K562 (cell line): ENCODE results near the gene BCL2L12. TPM values are rescaled to one million over a fixed set of nuclear protein-coding genes. Genes with fewer than 3 reads are reported as not detected.

Experiments used
- DACH1 ChIP-seq: fragments of 450-650 bp; IDR thresholded peaks from 2 replicates; pipeline ENCODE4 v1.6.1; 2018; ENCODE audit not compliant: partially characterized antibody
- HMG20B ChIP-seq: fragments of 250-450 bp; sonication (Bioruptor Pico); IDR thresholded peaks from 2 replicates; pipeline ENCODE4 v1.5.0; 2021; ENCODE audit warnings: mild to moderate bottlenecking
- HNRNPL ChIP-seq: fragments of 200-400 bp; formaldehyde crosslinking; IDR thresholded peaks from 2 replicates; pipeline ENCODE4 v1.6.1; 2017; ENCODE audit warnings: low read depth, mild to moderate bottlenecking, low read length
- KDM5B ChIP-seq: fragments of 200-600 bp; sonication (generic); IDR thresholded peaks from 2 replicates; pipeline ENCODE4 v1.6.1; 2012; ENCODE audit warnings: low read depth, mild to moderate bottlenecking, moderate library complexity, low read length, control low read depth, inconsistent platforms; ENCODE audit not compliant: insufficient replicate concordance
- KLF13 ChIP-seq: fragments of 450-650 bp; IDR thresholded peaks from 2 replicates; pipeline ENCODE4 v1.6.1; 2016; ENCODE audit warnings: missing genetic modification characterization, low read depth, mild to moderate bottlenecking, missing compliant biosample characterization, moderate library complexity, borderline replicate concordance
- POLR2G ChIP-seq: fragments of 200-400 bp; formaldehyde crosslinking; IDR thresholded peaks from 2 replicates; pipeline ENCODE4 v1.6.1; 2017; ENCODE audit warnings: low read depth, mild to moderate bottlenecking, antibody characterized with exemption, low read length, moderate library complexity
- POLR2H ChIP-seq: IDR thresholded peaks from 2 replicates; pipeline ENCODE4 v1.6.1; 2016; ENCODE audit warnings: missing genetic modification characterization, low read depth, mild to moderate bottlenecking, control low read depth, missing compliant biosample characterization, moderate library complexity
- RAD21 ChIP-seq, 2 experiments: fragments of 250-450 bp in 1 of 2; fragments of 450-650 bp in 1 of 2; sonication (Bioruptor Pico) in 1 of 2; formaldehyde crosslinking in 1 of 2; IDR thresholded peaks in 1 of 2; conservative IDR thresholded peaks in 1 of 2; 2 replicates each; pipeline versions ENCODE4 v1.4.0 to v1.8.0; 2020 to 2022; ENCODE audit warnings: mild to moderate bottlenecking in 2 of 2, moderate library complexity in 1 of 2
- SUPT5H ChIP-seq: fragments of 450-650 bp; IDR thresholded peaks from 2 replicates; pipeline ENCODE4 v1.6.1; 2016
- TAF1 ChIP-seq: IDR thresholded peaks from 2 replicates; pipeline ENCODE4 v1.6.1; 2011; ENCODE audit warnings: mild to moderate bottlenecking, low read length, moderate library complexity; ENCODE audit not compliant: insufficient read depth, control insufficient read depth, severe bottlenecking; ENCODE audit errors: extremely low read depth
- ZNF583 ChIP-seq: fragments of 250-450 bp; sonication (Bioruptor Pico); IDR thresholded peaks from 2 replicates; pipeline ENCODE4 v1.4.0; 2020
- polyA plus RNA-seq, 8 experiments: library from polyadenylated mRNA; depleted of rRNA in 4 of 8; stranded (reverse) in 5 of 8; unstranded in 3 of 8; fragments of >200 nt; fragmentation: Nextera tagmentation in 2 of 8; fragmentation: Illumina TruSeq in 1 of 8; extraction: Ambion mirVana in 2 of 8; extraction: Trizol in 1 of 8; gene quantifications; 2 replicates each; pipeline versions ENCODE4 v1.2.1 to v1.2.3, GENCODE V29; 2011 to 2014; ENCODE audit warnings: inconsistent platforms in 1 of 8, missing spikeins in 1 of 8
- total RNA-seq, 7 experiments: library from RNA; depleted of rRNA in 6 of 7; stranded (reverse); fragments of >200 nt in 6 of 7; fragmentation: Illumina TruSeq in 2 of 7; extraction: Trizol in 2 of 7; gene quantifications; 2 replicates each; pipeline versions ENCODE4 v1.2.1 to v1.2.3, GENCODE V29; 2011 to 2021; ENCODE audit warnings: low replicate concordance in 1 of 7
- TF ChIP-seq, protein P1 (sequence below): fragments of 450-650 bp; IDR thresholded peaks from 2 replicates; pipeline ENCODE4 v1.6.1; 2018; ENCODE audit warnings: mild to moderate bottlenecking, low read depth; ENCODE audit not compliant: partially characterized antibody
- TF ChIP-seq, protein P2 (sequence below): fragments of 250-450 bp; sonication (Bioruptor Pico); IDR thresholded peaks from 2 replicates; pipeline ENCODE4 v1.5.1; 2021; ENCODE audit warnings: mild to moderate bottlenecking

The BCL2L12 gene
- total and polyA plus RNA-seq, 9 of the 15 experiments (the other 6 are each of a cell fraction or from before 2014, with no cell fraction given), result 7.4 to 263 (median 81.2) TPM

DNA sequence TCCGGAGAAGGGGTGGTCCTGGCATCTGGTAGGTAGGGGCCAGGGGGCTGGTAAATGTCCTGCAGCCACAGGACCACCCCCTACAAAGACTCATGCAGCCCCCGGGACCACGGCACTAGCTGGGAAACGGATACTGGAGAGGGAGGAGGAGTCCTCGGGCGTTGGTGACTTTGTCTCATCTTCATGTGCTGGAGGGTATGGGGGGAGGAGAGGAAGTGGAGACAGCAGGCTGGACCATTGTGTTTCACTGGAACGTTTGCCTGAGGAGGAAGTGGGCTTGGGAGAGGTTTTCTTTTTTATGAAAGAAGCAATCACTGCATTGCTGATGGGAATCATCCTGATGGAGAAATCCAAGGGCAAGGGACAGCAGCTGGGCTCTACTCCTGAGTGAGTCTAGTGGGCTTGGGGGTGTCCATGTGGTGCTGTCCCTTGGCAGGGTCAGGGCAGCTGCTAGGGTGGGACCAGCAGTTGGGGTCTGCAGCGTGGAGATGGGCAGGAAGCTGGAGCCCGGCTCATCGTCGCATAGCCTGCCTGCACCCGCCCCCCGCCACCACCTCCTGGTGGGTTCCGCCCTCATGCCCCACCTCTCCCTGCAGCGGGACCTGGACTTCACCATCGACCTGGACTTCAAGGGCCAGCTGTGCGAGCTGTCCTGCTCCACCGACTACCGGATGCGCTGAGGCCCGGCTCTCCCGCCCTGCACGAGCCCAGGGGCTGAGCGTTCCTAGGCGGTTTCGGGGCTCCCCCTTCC lies 22.0 kb downstream of the BCL2L12 start (continued):
- TF ChIP-seq TAF1, result no peak
- TF ChIP-seq HNRNPL, result no peak
- TF ChIP-seq ZNF583 (CRISPR knock-in tag), result no peak
- TF ChIP-seq, protein P1, sequence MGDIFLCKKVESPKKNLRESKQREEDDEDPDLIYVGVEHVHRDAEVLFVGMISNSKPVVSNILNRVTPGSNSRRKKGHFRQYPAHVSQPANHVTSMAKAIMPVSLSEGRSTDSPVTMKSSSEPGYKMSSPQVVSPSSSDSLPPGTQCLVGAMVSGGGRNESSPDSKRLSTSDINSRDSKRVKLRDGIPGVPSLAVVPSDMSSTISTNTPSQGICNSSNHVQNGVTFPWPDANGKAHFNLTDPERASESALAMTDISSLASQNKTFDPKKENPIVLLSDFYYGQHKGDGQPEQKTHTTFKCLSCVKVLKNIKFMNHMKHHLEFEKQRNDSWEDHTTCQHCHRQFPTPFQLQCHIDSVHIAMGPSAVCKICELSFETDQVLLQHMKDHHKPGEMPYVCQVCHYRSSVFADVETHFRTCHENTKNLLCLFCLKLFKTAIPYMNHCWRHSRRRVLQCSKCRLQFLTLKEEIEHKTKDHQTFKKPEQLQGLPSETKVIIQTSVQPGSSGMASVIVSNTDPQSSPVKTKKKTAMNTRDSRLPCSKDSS, result no peak
- TF ChIP-seq HMG20B (CRISPR knock-in tag), result no peak
- no peak for TF ChIP-seq DACH1
- no peak for TF ChIP-seq RAD21 (CRISPR knock-in tag; conservative IDR thresholded peaks at IDR 0.05 in 1 of 2, IDR thresholded peaks at IDR 0.05 in 1 of 2)
- peak; percentile 49; the same call in 1 of the 2 replicates for TF ChIP-seq POLR2G
- TF ChIP-seq, protein P2, sequence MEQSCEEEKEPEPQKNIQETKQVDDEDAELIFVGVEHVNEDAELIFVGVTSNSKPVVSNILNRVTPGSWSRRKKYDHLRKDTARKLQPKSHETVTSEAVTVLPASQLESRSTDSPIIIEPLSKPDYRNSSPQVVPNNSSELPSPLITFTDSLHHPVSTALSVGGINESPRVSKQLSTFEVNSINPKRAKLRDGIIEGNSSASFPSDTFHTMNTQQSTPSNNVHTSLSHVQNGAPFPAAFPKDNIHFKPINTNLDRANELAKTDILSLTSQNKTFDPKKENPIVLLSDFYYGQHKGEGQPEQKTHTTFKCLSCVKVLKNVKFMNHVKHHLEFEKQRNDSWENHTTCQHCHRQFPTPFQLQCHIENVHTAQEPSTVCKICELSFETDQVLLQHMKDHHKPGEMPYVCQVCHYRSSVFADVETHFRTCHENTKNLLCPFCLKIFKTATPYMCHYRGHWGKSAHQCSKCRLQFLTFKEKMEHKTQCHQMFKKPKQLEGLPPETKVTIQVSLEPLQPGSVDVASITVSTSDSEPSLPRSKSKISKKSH, result no peak
- TF ChIP-seq KLF13 (tag), result no peak
- no peak for TF ChIP-seq KDM5B
- no peak for TF ChIP-seq POLR2H (tag)
- TF ChIP-seq SUPT5H, result 0 out of 2 replicates have a peak, but pooled peaks have one; percentile 21
- TF ChIP-seq, all 486 proteins: peak for 4
